GM04503 (cell line): Measurements from ENCODE around the gene ACSM2B.
"Not testable (repeated sequence)": the region's sequence is repeated elsewhere in the genome, so short reads cannot be mapped to it uniquely, and the experiment has no call there.

Source experiments
- DNase-seq: peaks from one replicate; pipeline ENCODE4 v3.0.0-alpha.2; 2012; ENCODE audit warnings: low read depth

Gene ACSM2B

GRCh38 chr16:20576145-20576544 lies at the start of gene ACSM2B:
Gene ACSM2B, minus strand, starts transcription at chr16:20576367. Its CDS starts 11,522 bp downstream, at chr16:20564845.
- DNase-seq = not testable (repeated sequence)

- no peak for DNase-seq
These were observed 49.0 kb upstream of the ACSM2B start for GRCh38 chr16:20624882-20625807.

GRCh38 chr16:20624205-20624604 lies 48.0 kb upstream of the ACSM2B start:
- no peak for DNase-seq

GRCh38 chr16:20622498-20622870 lies 46.3 kb upstream of the ACSM2B start:
- no peak for DNase-seq

GRCh38 chr16:20621406-20621805 lies 45.2 kb upstream of the ACSM2B start:
- no peak for DNase-seq

- no peak for DNase-seq
These were observed 44.6 kb upstream of the ACSM2B start for GRCh38 chr16:20620770-20621169.

GRCh38 chr16:20620003-20620402 lies 43.8 kb upstream of the ACSM2B start:
- no peak for DNase-seq

GRCh38 chr16:20617271-20617670 lies 41.1 kb upstream of the ACSM2B start:
- no peak for DNase-seq

GRCh38 chr16:20614186-20615141 lies 38.3 kb upstream of the ACSM2B start:
- no peak for DNase-seq

GRCh38 chr16:20613481-20614185 lies 37.5 kb upstream of the ACSM2B start:
- no peak for DNase-seq

- DNase-seq = no peak
These were observed 36.6 kb upstream of the ACSM2B start for GRCh38 chr16:20612551-20613480.

GRCh38 chr16:20611975-20612481 lies 35.9 kb upstream of the ACSM2B start:
- no peak for DNase-seq

- DNase-seq = no peak
These were observed 35.3 kb upstream of the ACSM2B start for GRCh38 chr16:20611350-20611902.

- no peak for DNase-seq
These were observed 34.8 kb upstream of the ACSM2B start for GRCh38 chr16:20610892-20611349.

GRCh38 chr16:20610211-20610891 lies 34.2 kb upstream of the ACSM2B start:
- DNase-seq = no peak

- DNase-seq = not testable (repeated sequence)
These were observed 26.0 kb upstream of the ACSM2B start for GRCh38 chr16:20602205-20602604.

GRCh38 chr16:20599475-20599874 lies 23.3 kb upstream of the ACSM2B start:
- not testable (repeated sequence) for DNase-seq

- DNase-seq = no peak
These were observed 22.8 kb upstream of the ACSM2B start for GRCh38 chr16:20598832-20599469.

- not testable (repeated sequence) for DNase-seq
These were observed 19.5 kb upstream of the ACSM2B start for GRCh38 chr16:20595694-20596093.
